MM.1S (cell line): ENCODE measurements around the gene SETX.

Source experiments
- DNase-seq: peaks from one replicate; pipeline ENCODE4 v3.0.0-alpha.2; 2015
- H2AFZ ChIP-seq: fragments of 300-600 bp; sonication (generic); 2 replicates; pipeline ENCODE4 v1.6.0; 2016; ENCODE audit warnings: antibody characterized with exemption, low read length
- H3F3A ChIP-seq: fragments of 300-600 bp; sonication (generic); 2 replicates; pipeline ENCODE4 v1.6.1; 2016; ENCODE audit warnings: mild to moderate bottlenecking, antibody characterized with exemption, low read length, moderate library complexity, mixed read lengths; ENCODE audit not compliant: insufficient read depth
- H3K27ac ChIP-seq: fragments of 300-600 bp; sonication (generic); 2 replicates; pipeline ENCODE4 v1.5.1; 2016; ENCODE audit warnings: mild to moderate bottlenecking, low read length
- H3K27me3 ChIP-seq: fragments of 300-600 bp; sonication (generic); replicated peaks from 2 replicates; pipeline ENCODE4 v1.6.0; 2016; ENCODE audit warnings: low read length; ENCODE audit not compliant: insufficient read depth
- H3K36me3 ChIP-seq: fragments of 300-600 bp; sonication (generic); replicated peaks from 2 replicates; pipeline ENCODE4 v1.6.1; 2016; ENCODE audit warnings: mild to moderate bottlenecking, low read length, mixed read lengths; ENCODE audit not compliant: insufficient read depth
- H3K4me1 ChIP-seq: fragments of 300-600 bp; sonication (generic); 2 replicates; pipeline ENCODE4 v1.6.1; 2016; ENCODE audit warnings: low read length, mixed read lengths
- H3K4me2 ChIP-seq: fragments of 300-600 bp; sonication (generic); 2 replicates; pipeline ENCODE4 v1.6.0; 2016; ENCODE audit warnings: low read depth, low read length
- H3K4me3 ChIP-seq: fragments of 300-600 bp; sonication (generic); 2 replicates; pipeline ENCODE4 v1.5.1; 2016; ENCODE audit warnings: low read length, mixed read lengths
- H3K79me2 ChIP-seq: fragments of 300-600 bp; sonication (generic); 2 replicates; pipeline ENCODE4 v1.6.1; 2016; ENCODE audit warnings: mixed run types, low read length, mixed read lengths
- H3K9ac ChIP-seq: fragments of 300-600 bp; sonication (generic); 2 replicates; pipeline ENCODE4 v1.6.1; 2016; ENCODE audit warnings: low read length, mixed read lengths
- H3K9me2 ChIP-seq: fragments of 300-600 bp; sonication (generic); replicated peaks from 2 replicates; pipeline ENCODE4 v1.6.1; 2016; ENCODE audit warnings: mild to moderate bottlenecking, low read length, mixed read lengths; ENCODE audit not compliant: insufficient read depth
- H3K9me3 ChIP-seq: fragments of 300-600 bp; sonication (generic); replicated peaks from 2 replicates; pipeline ENCODE4 v1.6.1; 2016; ENCODE audit warnings: mild to moderate bottlenecking, low read length, mixed read lengths; ENCODE audit not compliant: insufficient read depth
- H4K20me1 ChIP-seq: fragments of 300-600 bp; sonication (generic); 2 replicates; pipeline ENCODE4 v1.6.1; 2016; ENCODE audit warnings: mild to moderate bottlenecking, low read length, moderate library complexity, mixed read lengths; ENCODE audit not compliant: insufficient read depth
- EZH2 ChIP-seq: fragments of 300-600 bp; sonication (generic); optimal IDR thresholded peaks from 2 replicates; pipeline ENCODE3; 2017; ENCODE audit warnings: low read depth, mild to moderate bottlenecking, antibody characterized with exemption, low read length, mixed read lengths
- EZH2phosphoT487 ChIP-seq: fragments of 300-600 bp; sonication (generic); IDR thresholded peaks from 2 replicates; pipeline ENCODE4 v1.6.1; 2018; ENCODE audit warnings: antibody characterized with exemption, low read length
- TF ChIP-seq, protein P1 (sequence below): fragments of 300-600 bp; sonication (generic); IDR thresholded peaks from 2 replicates; pipeline ENCODE4 v1.5.1; 2016; ENCODE audit warnings: antibody characterized with exemption, low read length, mixed read lengths

Gene SETX

DNA sequence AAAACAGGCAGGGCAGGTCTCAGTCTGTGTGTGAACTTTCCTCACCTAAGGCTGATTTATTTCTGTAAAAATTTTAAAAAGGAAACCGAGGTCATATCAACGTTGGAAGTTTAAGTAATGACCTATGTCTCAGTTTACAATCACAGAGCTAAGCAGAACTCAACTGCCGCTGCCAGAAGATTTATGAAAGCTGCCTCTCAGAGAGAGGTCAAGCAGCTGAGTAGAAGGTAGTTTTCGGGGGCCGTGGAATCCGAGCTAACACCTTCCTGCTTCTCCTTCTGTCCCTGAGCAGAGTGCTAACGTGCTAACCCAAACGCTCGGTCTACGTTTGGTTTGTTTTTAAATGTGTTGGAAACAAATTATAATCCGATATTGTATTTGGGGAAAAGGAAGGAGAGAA is 40.8 kb upstream of the SETX start:
- H3K27ac ChIP-seq = no peak overlapping the region
- no peak overlapping the region for H3K4me2 ChIP-seq
- 0 out of 2 replicates have a peak, but pooled peaks cover 9% of the 10 kb centered on the region for H3K36me3 ChIP-seq
- no peak for DNase-seq
- no peak overlapping the region for H3K9ac ChIP-seq
- H4K20me1 ChIP-seq = no peaks in the 10 kb centered on the region
- H3K4me1 ChIP-seq = no peaks in the 10 kb centered on the region
- no peaks in the 10 kb centered on the region for H3K9me2 ChIP-seq
- H2AFZ ChIP-seq = no peak overlapping the region
- no peak overlapping the region for H3K4me3 ChIP-seq
- no peaks in the 10 kb centered on the region for H3K9me3 ChIP-seq
- H3K27me3 ChIP-seq = no peaks in the 10 kb centered on the region
- TF ChIP-seq, protein P1, sequence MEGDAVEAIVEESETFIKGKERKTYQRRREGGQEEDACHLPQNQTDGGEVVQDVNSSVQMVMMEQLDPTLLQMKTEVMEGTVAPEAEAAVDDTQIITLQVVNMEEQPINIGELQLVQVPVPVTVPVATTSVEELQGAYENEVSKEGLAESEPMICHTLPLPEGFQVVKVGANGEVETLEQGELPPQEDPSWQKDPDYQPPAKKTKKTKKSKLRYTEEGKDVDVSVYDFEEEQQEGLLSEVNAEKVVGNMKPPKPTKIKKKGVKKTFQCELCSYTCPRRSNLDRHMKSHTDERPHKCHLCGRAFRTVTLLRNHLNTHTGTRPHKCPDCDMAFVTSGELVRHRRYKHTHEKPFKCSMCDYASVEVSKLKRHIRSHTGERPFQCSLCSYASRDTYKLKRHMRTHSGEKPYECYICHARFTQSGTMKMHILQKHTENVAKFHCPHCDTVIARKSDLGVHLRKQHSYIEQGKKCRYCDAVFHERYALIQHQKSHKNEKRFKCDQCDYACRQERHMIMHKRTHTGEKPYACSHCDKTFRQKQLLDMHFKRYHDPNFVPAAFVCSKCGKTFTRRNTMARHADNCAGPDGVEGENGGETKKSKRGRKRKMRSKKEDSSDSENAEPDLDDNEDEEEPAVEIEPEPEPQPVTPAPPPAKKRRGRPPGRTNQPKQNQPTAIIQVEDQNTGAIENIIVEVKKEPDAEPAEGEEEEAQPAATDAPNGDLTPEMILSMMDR = no peak
- TF ChIP-seq EZH2 = no peak
- no peak for TF ChIP-seq EZH2phosphoT487
- no peaks in the 10 kb centered on the region for H3K79me2 ChIP-seq
- no peaks in the 10 kb centered on the region for H3F3A ChIP-seq

GRCh38 chr9:132391449-132391848 is 36.7 kb upstream of the SETX start:
- Histone ChIP-seq H3K27ac (no peak overlapping the region), H3K9me2 (no peaks in the 10 kb centered on the region), H3F3A (no peaks in the 10 kb centered on the region), H3K4me2 (no peak overlapping the region), H3K9me3 (no peaks in the 10 kb centered on the region), H3K4me3 (no peak overlapping the region), H3K9ac (no peak overlapping the region), H3K4me1 (no peaks in the 10 kb centered on the region), H2AFZ (no peak overlapping the region), H4K20me1 (no peaks in the 10 kb centered on the region), H3K36me3 (0 out of 2 replicates have a peak, but pooled peaks cover 4% of the 10 kb centered on the region), H3K27me3 (no peaks in the 10 kb centered on the region), H3K79me2 (no peaks in the 10 kb centered on the region)
- TF ChIP-seq, protein P1 = no peak
- no peak for TF ChIP-seq EZH2
- no peak for TF ChIP-seq EZH2phosphoT487
- DNase-seq = no peak

DNA sequence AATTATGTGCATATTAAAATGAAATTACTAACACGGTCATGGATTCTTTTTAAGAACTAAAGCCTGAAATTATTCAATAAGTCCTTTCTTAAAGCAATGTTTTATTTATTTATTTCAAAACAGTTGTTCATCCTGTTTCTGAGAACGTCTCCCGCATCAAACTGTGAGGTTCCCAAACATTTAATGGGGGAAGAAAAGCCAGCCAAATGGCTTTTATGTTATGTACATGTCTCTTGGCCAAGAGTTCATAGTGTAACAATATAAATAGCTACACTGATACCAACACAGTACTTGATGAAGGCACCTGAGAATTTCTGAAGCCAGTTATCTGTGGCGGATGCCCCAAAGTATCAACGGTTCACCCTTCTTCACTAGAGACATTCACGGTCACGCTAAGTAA is 36.2 kb upstream of the SETX start:
- H3K9me2 ChIP-seq = no peaks in the 10 kb centered on the region
- no peaks in the 10 kb centered on the region for H3K79me2 ChIP-seq
- H3K4me1 ChIP-seq = no peaks in the 10 kb centered on the region
- H3K27me3 ChIP-seq = no peaks in the 10 kb centered on the region
- H3K36me3 ChIP-seq = peaks cover 5% of the 10 kb centered on the region
- H3K9ac ChIP-seq = no peak overlapping the region
- no peak for DNase-seq
- no peak for TF ChIP-seq EZH2phosphoT487
- TF ChIP-seq, protein P1 = no peak
- no peak for TF ChIP-seq EZH2
- no peaks in the 10 kb centered on the region for H3K9me3 ChIP-seq
- no peak overlapping the region for H3K4me2 ChIP-seq
- H3K4me3 ChIP-seq = no peak overlapping the region
- no peaks in the 10 kb centered on the region for H4K20me1 ChIP-seq
- H3K27ac ChIP-seq = no peak overlapping the region
- H3F3A ChIP-seq = no peaks in the 10 kb centered on the region
- no peak overlapping the region for H2AFZ ChIP-seq
